ENCODE measurements around the gene ABCA9. TPM values are rescaled to one million over a fixed set of nuclear protein-coding genes. Genes with fewer than 3 reads are reported as not detected.
A peak's percentile ranks its signal among the peaks of the same experiment; 100 is the strongest.

Gene ABCA9
- total and polyA plus RNA-seq, 2 of the 13 experiments (the other 11 are each of a cell fraction or from before 2014, with no cell fraction given), result 0.04 TPM; not detected in 1

- TF ChIP-seq HIVEP1 (CRISPR knock-in tag; IDR thresholded peaks at IDR 0.05) (no peak), KLF11 (CRISPR knock-in tag; IDR thresholded peaks at IDR 0.05) (0 out of 2 replicates have a peak, but pooled peaks have one; percentile 59), NR2F1 (CRISPR knock-in tag; IDR thresholded peaks at IDR 0.05) (peak; percentile 65 to 87; a peak in 3 of 4 replicates), ZNF331 (CRISPR knock-in tag; IDR thresholded peaks at IDR 0.05) (peak; percentile 86), ZNF205 (CRISPR knock-in tag; IDR thresholded peaks at IDR 0.05) (peak; percentile 80), ZNF160 (CRISPR knock-in tag; IDR thresholded peaks at IDR 0.05) (peak; percentile 29; the same call in 1 of the 2 replicates), GABPA (IDR thresholded peaks at IDR 0.05; ENCODE audit: low read depth, low read length) (no peak), GABPA (CRISPR knock-in tag; IDR thresholded peaks at IDR 0.05; ENCODE audit: low read depth) (peak; percentile 33), KAT2B (IDR thresholded peaks at IDR 0.05; ENCODE audit: borderline replicate concordance, low read depth, low read length) (no peak), PITX1 (CRISPR knock-in tag; IDR thresholded peaks at IDR 0.05) (peak; percentile 83), ZNF382 (CRISPR knock-in tag; IDR thresholded peaks at IDR 0.05; ENCODE audit: borderline replicate concordance) (no peak), TBX3 (IDR thresholded peaks at IDR 0.05; ENCODE audit: borderline replicate concordance) (peak; percentile 59), TBL1XR1 (IDR thresholded peaks at IDR 0.05; ENCODE audit: borderline replicate concordance, low read length, partially characterized antibody) (peak; percentile 14), ZFY (CRISPR knock-in tag; IDR thresholded peaks at IDR 0.05) (no peak), RNF219 (CRISPR knock-in tag; IDR thresholded peaks at IDR 0.05) (no peak; the same call in 1 of the 2 replicates), ARNT2 (CRISPR knock-in tag; IDR thresholded peaks at IDR 0.05; ENCODE audit: low read depth) (0 out of 2 replicates have a peak, but pooled peaks have one; percentile 47), ZNF12 (CRISPR knock-in tag; IDR thresholded peaks at IDR 0.05) (peak; percentile 67; the same call in 1 of the 2 replicates), CREB1 (IDR thresholded peaks at IDR 0.05) (no peak), CREB1 (CRISPR knock-in tag; IDR thresholded peaks at IDR 0.05) (peak; percentile 48; the same call in 1 of the 2 replicates), SRSF1 (optimal IDR thresholded peaks at IDR 0.05; ENCODE audit: low read depth, low read length) (no peak), ZNF446 (CRISPR knock-in tag; IDR thresholded peaks at IDR 0.05) (no peak), NBN (conservative IDR thresholded peaks at IDR 0.05) (no peak), NR2F6 (IDR thresholded peaks at IDR 0.05) (peak; percentile 99), NR2F6 (CRISPR knock-in tag; IDR thresholded peaks at IDR 0.05) (peak; percentile 98), ZNF354B (CRISPR knock-in tag; IDR thresholded peaks at IDR 0.05) (no peak), CREM (IDR thresholded peaks at IDR 0.05) (peak; percentile 95), CREM (CRISPR knock-in tag; IDR thresholded peaks at IDR 0.05) (no peak)
- TF ChIP-seq, protein P1, sequence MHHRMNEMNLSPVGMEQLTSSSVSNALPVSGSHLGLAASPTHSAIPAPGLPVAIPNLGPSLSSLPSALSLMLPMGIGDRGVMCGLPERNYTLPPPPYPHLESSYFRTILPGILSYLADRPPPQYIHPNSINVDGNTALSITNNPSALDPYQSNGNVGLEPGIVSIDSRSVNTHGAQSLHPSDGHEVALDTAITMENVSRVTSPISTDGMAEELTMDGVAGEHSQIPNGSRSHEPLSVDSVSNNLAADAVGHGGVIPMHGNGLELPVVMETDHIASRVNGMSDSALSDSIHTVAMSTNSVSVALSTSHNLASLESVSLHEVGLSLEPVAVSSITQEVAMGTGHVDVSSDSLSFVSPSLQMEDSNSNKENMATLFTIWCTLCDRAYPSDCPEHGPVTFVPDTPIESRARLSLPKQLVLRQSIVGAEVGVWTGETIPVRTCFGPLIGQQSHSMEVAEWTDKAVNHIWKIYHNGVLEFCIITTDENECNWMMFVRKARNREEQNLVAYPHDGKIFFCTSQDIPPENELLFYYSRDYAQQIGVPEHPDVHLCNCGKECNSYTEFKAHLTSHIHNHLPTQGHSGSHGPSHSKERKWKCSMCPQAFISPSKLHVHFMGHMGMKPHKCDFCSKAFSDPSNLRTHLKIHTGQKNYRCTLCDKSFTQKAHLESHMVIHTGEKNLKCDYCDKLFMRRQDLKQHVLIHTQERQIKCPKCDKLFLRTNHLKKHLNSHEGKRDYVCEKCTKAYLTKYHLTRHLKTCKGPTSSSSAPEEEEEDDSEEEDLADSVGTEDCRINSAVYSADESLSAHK (CRISPR knock-in tag; IDR thresholded peaks at IDR 0.05; ENCODE audit: borderline replicate concordance), result 0 out of 2 replicates have a peak, but pooled peaks have one; percentile 63
Measured at GRCh38 chr17:69047368-69048263, 13.1 kb downstream of the ABCA9 start (continued).
